Measurements from ENCODE around the gene PSMD1. TPM values are rescaled to one million over a fixed set of nuclear protein-coding genes. Genes with fewer than 3 reads are reported as not detected.

The PSMD1 gene
- total RNA-seq, 1 experiment from 2014 or later: 133 TPM

GRCh38 chr2:231010201-231010730 is 46.4 kb upstream of the PSMD1 start:
- ChIA-PET RAD21 (ENCODE audit: low non-redundant PET in 1 of 2, low total read pairs in 2 of 2, uncharacterized antibody in 2 of 2, unreplicated experiment in 2 of 2) (no interaction called here), POLR2A (no interaction called here), CTCF (interaction anchor here (0.7 kb wide), 1 partner anchor 161 kb away, joined by 3 read pairs; no protein-coding TSS in a partner anchor)
- ATAC-seq (no peak), DNase-seq (ENCODE audit: low read depth, low spot score) (no peak)
- Histone ChIP-seq H3K27ac (ENCODE audit: low read depth, low read length) (no peak overlapping the region), H3K36me3 (ENCODE audit: control insufficient read depth in 1 of 2, insufficient read depth in 2 of 2, low read length in 2 of 2) (no peaks in the 10 kb centered on the region), H3K4me1 (ENCODE audit: control insufficient read depth in 1 of 2, insufficient read depth in 2 of 2, low read length in 2 of 2) (peaks cover 0 to 4% of the 10 kb centered on the region in 2 experiments; a peak in 1 of 4 replicates), H3K79me2 (ENCODE audit: insufficient read depth, low read length) (no peaks in the 10 kb centered on the region), H2AFZ (ENCODE audit: low read depth, low read length, poor library complexity, severe bottlenecking) (no peak overlapping the region), H3K4me2 (ENCODE audit: low read length) (no peak overlapping the region), H3K9me2 (ENCODE audit: insufficient read depth) (no peaks in the 10 kb centered on the region), H3K4me3 (replicated peaks in 1 of 2; ENCODE audit: low read depth in 1 of 2, low read length in 2 of 2) (no peak overlapping the region), H3K9me3 (ENCODE audit: control insufficient read depth in 1 of 2, insufficient read depth in 1 of 2, low read depth in 1 of 2, low read length in 2 of 2) (no peaks in the 10 kb centered on the region), H3K9ac (ENCODE audit: low read length) (no peak overlapping the region), H3K27me3 (ENCODE audit: insufficient read depth, low read length) (no peaks in the 10 kb centered on the region), H4K20me1 (ENCODE audit: insufficient read depth) (no peaks in the 10 kb centered on the region)
- BruUV-seq (replicated peaks): no TSS peak
- TF ChIP-seq ELF1 (IDR thresholded peaks at IDR 0.05; ENCODE audit: borderline replicate concordance, low read depth): no peak
- TF ChIP-seq MAX (IDR thresholded peaks at IDR 0.05): no peak
- TF ChIP-seq FOSL1 (IDR thresholded peaks at IDR 0.05; ENCODE audit: low read depth): no peak
- TF ChIP-seq POLR2AphosphoS5 (IDR thresholded peaks at IDR 0.05; ENCODE audit: low read depth, low read length): no peak
- TF ChIP-seq CTCF (IDR thresholded peaks at IDR 0.05 in 2 of 3, conservative IDR thresholded peaks at IDR 0.05 in 1 of 3; ENCODE audit: borderline replicate concordance in 1 of 3, insufficient read depth in 1 of 3, low read depth in 2 of 3, low read length in 2 of 3): no peak
- no peak for TF ChIP-seq SIN3A (IDR thresholded peaks at IDR 0.05; ENCODE audit: low read depth)
- no peak for TF ChIP-seq ZFX (IDR thresholded peaks at IDR 0.05)
- no peak for TF ChIP-seq EZH2 (IDR thresholded peaks at IDR 0.05)
- no peak for TF ChIP-seq SRF (IDR thresholded peaks at IDR 0.05; ENCODE audit: low read depth)
- no peak for TF ChIP-seq RAD21 (IDR thresholded peaks at IDR 0.05; ENCODE audit: low read depth)
- TF ChIP-seq EZH2phosphoT487 (IDR thresholded peaks at IDR 0.05; ENCODE audit: borderline replicate concordance): no peak
- TF ChIP-seq CEBPB (IDR thresholded peaks at IDR 0.05; ENCODE audit: low read depth): no peak
- TF ChIP-seq YY1 (IDR thresholded peaks at IDR 0.05; ENCODE audit: extremely low read depth, insufficient replicate concordance, low read depth, low read length): no peak
- no peak for TF ChIP-seq POLR2A (IDR thresholded peaks at IDR 0.05; ENCODE audit: borderline replicate concordance, extremely low read depth, insufficient read depth, insufficient read length)
- intact Hi-C loops (cut with micrococcal nuclease): no loop called here
